PC-9 (cell line): ENCODE data around the gene SCGB2B2. TPM values are rescaled to one million over a fixed set of nuclear protein-coding genes. Genes with fewer than 3 reads are reported as not detected.

Source experiments
- BruUV-seq: library from RNA; stranded (reverse); fragments of 400-500 nt; replicated peaks from 2 replicates; lab custom pipeline; 2021; lab: Mats Ljungman, UMichigan
- CTCF ChIA-PET: fragments of 300-600 bp; sonication (Branson Sonifier 250); formaldehyde crosslinking; loops from one replicate; lab custom pipeline; 2022; ENCODE audit warnings: antibody characterized with exemption; lab: Charles Lee
- POLR2A ChIA-PET: fragments of 300-600 bp; sonication (Branson Sonifier 250); formaldehyde crosslinking; loops from one replicate; lab custom pipeline; 2022; ENCODE audit warnings: antibody characterized with exemption; ENCODE audit not compliant: unreplicated experiment; lab: Charles Lee
- DNase-seq, 2 experiments: peaks; one replicate each; pipeline versions ENCODE4 v3.0.0 to v3.0.0-alpha.2; 2015 to 2022; ENCODE audit warnings: mixed read lengths in 1 of 2
- H2AFZ ChIP-seq: fragments of 200-600 bp; sonication (generic); 2 replicates; pipeline ENCODE4 v1.8.1; 2017; ENCODE audit warnings: antibody characterized with exemption
- H3F3A ChIP-seq: fragments of 200-600 bp; sonication (generic); 2 replicates; pipeline ENCODE4 v1.8.1; 2017; ENCODE audit warnings: antibody characterized with exemption, mild to moderate bottlenecking, low read depth; ENCODE audit not compliant: insufficient read depth
- H3K27ac ChIP-seq: fragments of 200-600 bp; sonication (generic); 2 replicates; pipeline ENCODE4 v1.6.1; 2016; ENCODE audit warnings: mixed run types
- H3K27me3 ChIP-seq: fragments of 200-600 bp; sonication (generic); 2 replicates; pipeline ENCODE4 v1.6.1; 2016; ENCODE audit warnings: low read depth, mixed run types; ENCODE audit not compliant: insufficient read depth
- H3K36me3 ChIP-seq: fragments of 200-600 bp; sonication (generic); 2 replicates; pipeline ENCODE4 v1.6.1; 2016; ENCODE audit warnings: low read depth, mixed run types
- H3K4me1 ChIP-seq: fragments of 200-600 bp; sonication (generic); replicated peaks from 2 replicates; pipeline ENCODE4 v1.6.1; 2016; ENCODE audit warnings: mixed run types; ENCODE audit not compliant: insufficient read depth
- H3K4me2 ChIP-seq: fragments of 200-600 bp; sonication (generic); 2 replicates; pipeline ENCODE4 v1.6.1; 2017; ENCODE audit warnings: mixed run types
- H3K4me3 ChIP-seq: fragments of 200-600 bp; sonication (generic); 2 replicates; pipeline ENCODE4 v1.6.1; 2016; ENCODE audit warnings: mixed run types
- H3K79me2 ChIP-seq: fragments of 200-600 bp; sonication (generic); 2 replicates; pipeline ENCODE4 v1.6.1; 2017; ENCODE audit warnings: low read depth, mixed run types
- H3K9me2 ChIP-seq: fragments of 200-600 bp; sonication (generic); 2 replicates; pipeline ENCODE4 v1.8.1; 2017; ENCODE audit warnings: mild to moderate bottlenecking; ENCODE audit not compliant: insufficient read depth
- H3K9me3 ChIP-seq: fragments of 200-600 bp; sonication (generic); 2 replicates; pipeline ENCODE4 v1.8.1; 2016; ENCODE audit warnings: low read depth; ENCODE audit not compliant: insufficient read depth
- H4K20me1 ChIP-seq: fragments of 200-600 bp; sonication (generic); 2 replicates; pipeline ENCODE4 v1.8.1; 2017; ENCODE audit not compliant: insufficient read depth
- CTCF ChIP-seq: fragments of 200-600 bp; sonication (generic); conservative IDR thresholded peaks from 2 replicates; pipeline ENCODE4 v1.6.1; 2017; ENCODE audit warnings: mixed run types, antibody characterized with exemption, mild to moderate bottlenecking, moderate library complexity
- EZH2 ChIP-seq: fragments of 200-600 bp; sonication (generic); IDR thresholded peaks from 2 replicates; pipeline ENCODE4 v1.8.0; 2017; ENCODE audit warnings: antibody characterized with exemption, low read depth
- intact Hi-C: fragments of 100-400 bp; cut with micrococcal nuclease; formaldehyde crosslinking; loops from one replicate; pipeline ENCODE4 v1.10.0; 2022; ENCODE audit not compliant: unreplicated experiment
- total RNA-seq: library from RNA; stranded (reverse); gene quantifications from 2 replicates; pipeline ENCODE4 v1.2.3, GENCODE V29; 2021

The SCGB2B2 gene
- total RNA-seq, 1 experiment from 2014 or later: 1.4 TPM

GRCh38 chr19:34664870-34665269 is 12.1 kb downstream of the SCGB2B2 start:
- Histone ChIP-seq H3K36me3 (no peaks in the 10 kb centered on the region), H3K4me1 (no peaks in the 10 kb centered on the region), H2AFZ (no peak overlapping the region), H3F3A (no peaks in the 10 kb centered on the region), H3K9me2 (no peaks in the 10 kb centered on the region), H3K79me2 (no peaks in the 10 kb centered on the region), H3K27ac (no peak overlapping the region), H3K27me3 (no peaks in the 10 kb centered on the region), H4K20me1 (no peaks in the 10 kb centered on the region), H3K4me2 (no peak overlapping the region), H3K4me3 (no peak overlapping the region), H3K9me3 (no peaks in the 10 kb centered on the region; the same call in 1 of the 2 replicates)
- no peak for DNase-seq
- ChIA-PET POLR2A (no interaction called here), CTCF (no interaction called here)
- BruUV-seq: no TSS peak
- no peak for TF ChIP-seq CTCF
- no peak for TF ChIP-seq EZH2
- intact Hi-C loops: no loop called here

GRCh38 chr19:34664168-34664567 is 12.8 kb downstream of the SCGB2B2 start:
- Histone ChIP-seq H3F3A (no peaks in the 10 kb centered on the region), H4K20me1 (no peaks in the 10 kb centered on the region), H3K9me2 (no peaks in the 10 kb centered on the region), H3K36me3 (no peaks in the 10 kb centered on the region), H3K4me2 (no peak overlapping the region), H3K4me3 (no peak overlapping the region), H2AFZ (no peak overlapping the region), H3K27ac (no peak overlapping the region), H3K9me3 (no peaks in the 10 kb centered on the region; the same call in 1 of the 2 replicates), H3K79me2 (no peaks in the 10 kb centered on the region), H3K4me1 (no peaks in the 10 kb centered on the region), H3K27me3 (no peaks in the 10 kb centered on the region)
- TF ChIP-seq EZH2: no peak
- no peak for TF ChIP-seq CTCF
- intact Hi-C loops: no loop called here
- BruUV-seq: no TSS peak
- no peak for DNase-seq
- ChIA-PET CTCF (no interaction called here), POLR2A (no interaction called here)

GRCh38 chr19:34662919-34663318 is 14.0 kb downstream of the SCGB2B2 start:
- Histone ChIP-seq H3F3A (no peaks in the 10 kb centered on the region), H3K27me3 (no peaks in the 10 kb centered on the region), H3K9me2 (no peaks in the 10 kb centered on the region), H3K9me3 (no peaks in the 10 kb centered on the region; the same call in 1 of the 2 replicates), H3K4me2 (no peak overlapping the region), H3K36me3 (no peaks in the 10 kb centered on the region), H3K4me3 (no peak overlapping the region), H2AFZ (no peak overlapping the region), H3K4me1 (no peaks in the 10 kb centered on the region), H3K79me2 (no peaks in the 10 kb centered on the region), H3K27ac (no peak overlapping the region), H4K20me1 (no peaks in the 10 kb centered on the region)
- ChIA-PET CTCF (no interaction called here), POLR2A (no interaction called here)
- TF ChIP-seq CTCF: peak; percentile 58; the same call in 1 of the 2 replicates
- TF ChIP-seq EZH2: no peak
- BruUV-seq: no TSS peak
- intact Hi-C loops: no loop called here
- no peak for DNase-seq
